Adipocyte (in vitro differentiated cells): Measurements from ENCODE around the gene UCP3.
A peak's percentile ranks its signal among the peaks of the same experiment; 100 is the strongest.

ENCODE experiments used
- DNase-seq: peaks from one replicate; pipeline ENCODE4 v3.0.0-alpha.2; 2015; ENCODE audit warnings: low read depth
- H3K27me3 ChIP-seq: replicated peaks from 2 replicates; pipeline ENCODE4 v1.7.0; 2013; ENCODE audit warnings: mild to moderate bottlenecking, low read length, moderate library complexity; ENCODE audit not compliant: control insufficient read depth, insufficient read depth
- H3K36me3 ChIP-seq: 2 replicates; pipeline ENCODE4 v1.7.0; 2013; ENCODE audit warnings: low read length, mild to moderate bottlenecking, moderate library complexity; ENCODE audit not compliant: control insufficient read depth, insufficient read depth, severe bottlenecking
- H3K4me1 ChIP-seq: 2 replicates; pipeline ENCODE4 v1.7.0; 2013; ENCODE audit warnings: mild to moderate bottlenecking, low read length, moderate library complexity; ENCODE audit not compliant: control insufficient read depth, insufficient read depth
- H3K4me3 ChIP-seq: 2 replicates; pipeline ENCODE4 v1.7.0; 2013; ENCODE audit warnings: mild to moderate bottlenecking, low read length, moderate library complexity
- H3K9ac ChIP-seq: 2 replicates; pipeline ENCODE4 v1.7.0; 2013; ENCODE audit warnings: mild to moderate bottlenecking, low read length, moderate library complexity
- H3K9me3 ChIP-seq: 2 replicates; pipeline ENCODE4 v1.7.0; 2013; ENCODE audit warnings: mild to moderate bottlenecking, low read length, moderate library complexity; ENCODE audit not compliant: control insufficient read depth

Gene UCP3

GRCh38 chr11:73982595-73982989, 26.3 kb downstream of the UCP3 start, which contains the start of gene UCP2:
Gene UCP2 (minus strand): TSS chr11:73982843. CDS start chr11:73978378, 4,465 bp downstream.
- H3K4me1 ChIP-seq, result peaks cover 27% of the 10 kb centered on the region
- peaks cover 23% of the 10 kb centered on the region for H3K36me3 ChIP-seq
- peak within 1 kb of the TSS; percentile 85 for H3K9ac ChIP-seq
- no peaks in the 10 kb centered on the region for H3K9me3 ChIP-seq
- DNase-seq, result peak; percentile 85
- no peaks in the 10 kb centered on the region for H3K27me3 ChIP-seq
- peak within 1 kb of the TSS; percentile 83 for H3K4me3 ChIP-seq

GRCh38 chr11:73981051-73981805, 27.7 kb downstream of the UCP3 start:
- Histone ChIP-seq H3K9ac (peak overlapping the region; percentile 85), H3K4me1 (peaks cover 35% of the 10 kb centered on the region), H3K27me3 (no peaks in the 10 kb centered on the region), H3K4me3 (peak overlapping the region; percentile 83), H3K9me3 (no peaks in the 10 kb centered on the region), H3K36me3 (peaks cover 36% of the 10 kb centered on the region)
- DNase-seq, result no peak

- no peaks in the 10 kb centered on the region for H3K27me3 ChIP-seq
- H3K9me3 ChIP-seq, result no peaks in the 10 kb centered on the region
- no peak for DNase-seq
- H3K4me3 ChIP-seq, result peak overlapping the region; percentile 83
- H3K9ac ChIP-seq, result peak overlapping the region; percentile 18
- H3K4me1 ChIP-seq, result peaks cover 39% of the 10 kb centered on the region
- H3K36me3 ChIP-seq, result peaks cover 45% of the 10 kb centered on the region
These were observed 28.6 kb downstream of the UCP3 start for GRCh38 chr11:73980001-73980961.

- DNase-seq, result peak; percentile 39
- no peaks in the 10 kb centered on the region for H3K9me3 ChIP-seq
- no peak overlapping the region for H3K4me3 ChIP-seq
- H3K9ac ChIP-seq, result no peak overlapping the region
- no peaks in the 10 kb centered on the region for H3K27me3 ChIP-seq
- peaks cover 43% of the 10 kb centered on the region for H3K4me1 ChIP-seq
- peaks cover 59% of the 10 kb centered on the region for H3K36me3 ChIP-seq
These were observed 30.3 kb downstream of the UCP3 start for GRCh38 chr11:73978576-73979086.

GRCh38 chr11:73977856-73978519, 30.9 kb downstream of the UCP3 start:
- Histone ChIP-seq H3K9ac (no peak overlapping the region), H3K4me1 (peaks cover 39% of the 10 kb centered on the region), H3K4me3 (no peak overlapping the region), H3K9me3 (no peaks in the 10 kb centered on the region), H3K27me3 (no peaks in the 10 kb centered on the region), H3K36me3 (peaks cover 59% of the 10 kb centered on the region)
- no peak for DNase-seq

GRCh38 chr11:73976451-73977151, 32.3 kb downstream of the UCP3 start:
- Histone ChIP-seq H3K9me3 (no peaks in the 10 kb centered on the region), H3K27me3 (no peaks in the 10 kb centered on the region), H3K4me1 (peaks cover 39% of the 10 kb centered on the region), H3K9ac (no peak overlapping the region), H3K36me3 (peaks cover 59% of the 10 kb centered on the region), H3K4me3 (no peak overlapping the region)
- DNase-seq, result no peak

- no peak for DNase-seq
- Histone ChIP-seq H3K36me3 (peaks cover 59% of the 10 kb centered on the region), H3K9ac (no peak overlapping the region), H3K4me1 (peaks cover 38% of the 10 kb centered on the region), H3K9me3 (no peaks in the 10 kb centered on the region), H3K4me3 (no peak overlapping the region), H3K27me3 (no peaks in the 10 kb centered on the region)
These were observed 33.5 kb downstream of the UCP3 start for GRCh38 chr11:73975479-73975757.

- Histone ChIP-seq H3K36me3 (peaks cover 55% of the 10 kb centered on the region), H3K4me3 (no peak overlapping the region), H3K9ac (no peak overlapping the region), H3K27me3 (no peaks in the 10 kb centered on the region), H3K9me3 (no peaks in the 10 kb centered on the region), H3K4me1 (peaks cover 34% of the 10 kb centered on the region)
- DNase-seq, result no peak
These were observed 34.0 kb downstream of the UCP3 start for GRCh38 chr11:73974604-73975478.

- H3K4me3 ChIP-seq, result no peak overlapping the region
- no peak for DNase-seq
- no peaks in the 10 kb centered on the region for H3K27me3 ChIP-seq
- H3K4me1 ChIP-seq, result peaks cover 21% of the 10 kb centered on the region
- H3K9ac ChIP-seq, result no peak overlapping the region
- no peaks in the 10 kb centered on the region for H3K9me3 ChIP-seq
- peaks cover 39% of the 10 kb centered on the region for H3K36me3 ChIP-seq
These were observed 36.0 kb downstream of the UCP3 start for GRCh38 chr11:73972620-73973449.
